Amygdala (tissue), 56 donors: Measurements from ENCODE around the gene CSGALNACT2.
"Not testable (repeated sequence)": the region's sequence is repeated elsewhere in the genome, so short reads cannot be mapped to it uniquely, and the experiment has no call there.

Experiments
- DNase-seq, 56 donors: peaks; one replicate each; lab custom pipeline; 2025; lab: John Stamatoyannopoulos, UW

The CSGALNACT2 gene

DNA sequence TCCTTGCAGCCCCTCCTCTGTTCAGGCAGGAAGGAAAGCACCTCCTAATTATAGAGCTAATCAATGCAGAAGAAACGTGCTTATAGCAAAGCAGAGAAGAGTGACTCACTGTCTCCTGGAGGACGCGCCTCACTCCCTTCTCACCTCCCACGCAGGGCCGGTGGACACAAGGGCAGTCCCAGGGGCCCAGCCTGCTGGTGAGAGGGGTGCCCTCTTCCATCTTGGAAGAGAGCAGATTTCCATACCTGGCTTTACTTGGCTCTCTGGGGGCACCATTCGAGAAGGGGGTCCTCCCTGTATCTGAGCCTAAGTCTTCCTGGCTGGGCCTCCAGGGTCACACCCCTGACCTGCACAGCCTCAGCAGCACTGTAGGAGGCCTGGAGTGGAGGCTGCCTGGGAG lies 72.8 kb downstream of the CSGALNACT2 start:
- no peak for DNase-seq

DNA sequence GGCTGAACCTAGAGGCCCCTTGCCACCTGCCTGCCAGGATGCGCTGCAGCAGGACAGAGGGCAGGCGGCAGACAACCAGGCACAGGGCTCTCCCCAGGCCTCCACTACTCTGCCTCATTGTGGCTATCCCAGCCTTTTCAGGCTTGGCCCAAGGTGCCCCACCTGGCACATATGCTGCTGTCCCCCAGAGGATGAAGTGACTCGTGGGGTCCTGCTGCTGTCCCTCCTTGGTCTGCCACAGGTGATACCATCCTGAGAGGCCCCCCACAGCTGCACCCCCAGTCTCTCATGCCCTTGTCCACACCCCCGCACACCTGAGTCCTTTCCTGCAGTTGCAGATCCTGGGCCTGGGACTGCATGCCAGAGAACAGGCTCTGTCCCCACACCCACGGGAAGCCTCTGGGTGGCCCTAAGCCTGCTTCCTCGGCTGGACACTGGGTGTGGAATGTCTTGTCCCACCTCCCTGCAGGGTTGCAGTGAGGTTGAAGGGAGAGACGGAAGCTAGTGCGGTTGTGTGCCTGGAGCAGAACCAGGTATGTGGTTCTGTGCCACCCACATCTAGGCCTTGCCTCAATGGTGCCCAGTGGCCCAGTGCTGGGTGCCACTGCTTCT lies 73.3 kb downstream of the CSGALNACT2 start:
- no peak for DNase-seq

DNA sequence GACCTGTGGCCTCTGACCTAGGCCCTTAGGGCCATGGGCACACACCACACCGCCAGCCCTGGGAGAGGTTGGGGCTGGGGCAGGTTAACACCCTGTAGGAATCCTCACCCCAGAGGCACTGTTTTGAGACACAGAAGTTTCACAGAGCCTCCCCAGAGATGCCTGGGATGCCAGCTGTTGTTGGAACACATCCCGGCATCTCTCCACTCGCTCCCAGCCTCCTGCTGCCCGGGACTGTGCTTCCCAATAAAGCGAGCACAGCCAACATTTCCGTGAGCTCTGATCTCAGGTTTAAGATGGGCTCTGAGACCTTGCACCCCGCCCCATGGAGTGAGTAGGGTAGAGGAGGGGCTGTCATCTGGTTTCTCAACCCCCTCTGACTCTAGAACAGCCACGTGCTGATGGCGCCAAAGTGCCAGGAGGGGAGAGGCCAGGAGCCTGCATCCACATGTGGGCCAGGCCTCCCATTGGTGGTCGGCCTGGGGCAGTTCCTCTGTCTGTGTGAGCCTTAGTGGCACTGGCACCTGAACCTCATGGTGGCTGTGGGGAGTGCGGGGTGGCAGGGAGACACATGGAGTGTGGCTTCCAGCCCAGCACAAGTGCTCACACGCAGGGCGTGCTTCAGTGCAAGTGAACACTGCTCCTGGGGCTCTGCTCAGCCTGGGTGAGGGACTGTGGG lies 73.9 kb downstream of the CSGALNACT2 start:
- DNase-seq, result peak in 3 of 56 donors; percentile 28 to 32 (median 29)

DNA sequence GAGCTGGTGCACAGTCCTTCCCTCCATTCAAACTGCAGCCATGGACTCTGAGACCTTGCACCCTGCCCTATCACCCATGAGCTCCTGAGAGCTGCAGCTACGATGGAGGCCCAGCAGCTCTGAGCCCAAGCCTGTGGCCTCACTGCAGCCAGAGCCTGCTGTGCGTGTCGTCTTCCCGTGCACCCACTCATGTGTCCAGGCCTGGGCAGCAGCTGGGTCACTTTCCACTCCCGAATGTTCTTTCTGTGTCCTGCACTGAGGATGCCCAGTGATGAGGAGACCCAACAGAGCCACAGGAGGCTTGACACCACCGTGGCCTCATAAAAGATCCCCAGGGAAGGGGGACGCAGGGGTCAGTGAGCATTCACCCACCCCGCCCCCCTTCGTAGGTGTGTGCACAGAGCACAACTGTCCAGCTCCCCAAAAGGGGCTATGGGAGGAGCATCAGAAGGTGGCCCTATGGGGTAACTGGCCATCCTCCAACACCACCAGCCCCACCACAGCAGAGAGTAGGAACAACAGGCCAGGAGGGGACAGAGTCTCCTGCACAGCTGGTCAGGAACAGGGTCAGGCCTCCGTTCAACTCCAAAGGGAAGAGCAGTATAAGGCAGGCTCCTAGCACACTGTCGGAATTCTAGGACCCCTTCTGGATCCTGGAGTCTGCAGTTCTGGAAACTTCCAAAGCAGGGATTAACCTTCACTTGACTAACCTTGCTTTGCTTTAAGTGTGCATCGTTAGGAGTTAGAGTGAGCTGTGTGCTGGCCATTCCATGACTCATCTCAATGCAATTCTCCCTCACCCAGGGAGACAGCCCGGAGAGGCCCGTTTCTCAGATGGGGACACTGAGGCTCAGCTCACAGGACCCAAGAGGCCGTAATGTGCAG lies 76.1 kb downstream of the CSGALNACT2 start:
- no peak for DNase-seq

DNA sequence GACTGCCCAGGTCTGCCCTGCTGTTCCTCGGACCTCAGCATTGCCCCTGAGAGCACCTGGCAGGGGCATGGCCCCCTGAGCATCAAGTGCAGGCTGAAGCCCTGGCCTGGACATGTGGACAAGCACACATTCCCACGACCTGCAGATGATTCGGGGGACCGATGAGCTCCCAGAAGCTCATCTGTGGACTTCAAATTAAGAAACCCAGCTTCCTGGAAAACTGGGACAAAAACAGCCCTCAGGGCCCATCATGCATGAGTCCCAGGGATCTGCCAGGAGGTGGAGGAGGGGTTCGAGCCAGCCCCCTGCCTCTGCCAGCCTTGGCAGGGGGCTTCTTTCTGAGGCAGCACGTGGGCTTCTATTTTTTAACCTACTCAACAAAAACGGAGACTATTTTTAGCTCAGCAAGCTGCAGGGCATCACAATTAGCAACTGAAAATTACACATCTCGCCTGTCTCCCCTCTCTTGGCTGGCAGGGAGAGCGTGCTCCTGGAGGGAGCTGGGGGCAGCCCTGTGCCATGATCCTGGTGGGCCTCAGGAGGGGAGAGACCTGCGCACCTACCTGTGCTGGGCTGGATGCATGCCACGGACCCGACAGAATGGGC lies 76.8 kb downstream of the CSGALNACT2 start:
- peak in 20 of 56 donors; percentile 17 to 76 (median 42) for DNase-seq

DNA sequence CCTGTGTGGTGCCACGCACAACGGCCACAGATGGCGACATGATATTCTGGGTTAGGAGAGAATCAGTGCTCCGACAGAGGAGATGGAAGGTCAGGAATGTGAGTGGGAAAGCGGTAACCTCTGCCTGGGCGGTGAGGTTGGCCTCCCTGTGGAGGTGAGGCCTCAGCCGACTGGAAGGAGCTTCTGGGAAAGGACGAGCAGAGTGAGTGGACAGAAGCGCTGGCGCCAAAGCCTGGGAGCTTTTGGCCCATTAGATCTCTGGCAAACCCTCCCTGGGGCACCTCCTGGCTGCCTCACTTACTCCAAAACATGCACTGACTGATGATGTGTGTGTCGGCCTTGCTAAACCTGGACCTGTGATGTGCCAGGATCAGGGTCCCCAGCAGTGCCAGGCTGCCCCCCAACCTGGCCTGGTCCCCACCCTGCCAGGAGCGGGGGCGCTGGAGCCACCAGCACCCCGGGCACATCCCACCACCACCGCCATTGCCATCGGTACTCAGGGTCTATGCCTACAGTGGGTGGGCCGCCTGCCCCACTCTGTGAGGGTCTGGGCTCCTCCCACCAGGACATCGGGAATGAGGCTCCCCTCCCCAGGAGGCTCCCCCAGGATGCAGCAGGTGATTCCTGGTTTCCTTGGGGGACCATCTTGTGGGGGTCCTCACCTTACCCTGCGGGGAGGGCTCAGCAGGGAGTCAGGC lies 77.7 kb downstream of the CSGALNACT2 start:
- DNase-seq, result peak in 7 of 56 donors; percentile 18 to 63 (median 27)

DNA sequence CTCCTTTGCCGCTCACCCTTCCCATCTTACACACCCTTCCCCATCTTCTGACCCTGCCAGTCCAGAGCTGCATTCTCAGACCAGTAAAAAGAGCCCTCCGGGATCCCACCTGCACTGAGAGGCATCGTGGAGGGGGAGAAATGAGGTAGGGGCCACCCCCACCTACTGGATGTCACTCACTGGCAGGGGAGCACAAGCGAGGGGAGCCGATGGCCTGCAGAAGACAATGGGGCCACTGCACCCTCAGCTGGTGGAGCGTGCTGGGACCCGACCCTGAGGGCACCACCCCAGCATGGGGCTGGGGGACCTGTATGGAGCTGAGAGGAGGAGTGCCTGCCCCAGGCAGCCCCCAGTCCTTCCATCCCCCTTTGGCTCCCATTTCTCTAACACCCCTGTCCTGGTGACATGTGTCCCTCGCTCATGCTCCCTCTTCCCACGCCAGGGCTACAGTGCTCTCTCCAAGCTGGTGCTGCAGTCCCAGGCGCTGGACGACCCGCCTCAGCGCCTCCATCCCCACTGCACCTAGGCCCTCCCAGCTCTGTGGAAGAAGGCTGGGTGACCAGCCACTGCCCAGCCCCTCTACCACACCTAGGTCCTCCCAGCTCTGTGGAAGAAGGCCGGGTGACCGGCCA lies 78.8 kb downstream of the CSGALNACT2 start:
- DNase-seq, result no peak

DNA sequence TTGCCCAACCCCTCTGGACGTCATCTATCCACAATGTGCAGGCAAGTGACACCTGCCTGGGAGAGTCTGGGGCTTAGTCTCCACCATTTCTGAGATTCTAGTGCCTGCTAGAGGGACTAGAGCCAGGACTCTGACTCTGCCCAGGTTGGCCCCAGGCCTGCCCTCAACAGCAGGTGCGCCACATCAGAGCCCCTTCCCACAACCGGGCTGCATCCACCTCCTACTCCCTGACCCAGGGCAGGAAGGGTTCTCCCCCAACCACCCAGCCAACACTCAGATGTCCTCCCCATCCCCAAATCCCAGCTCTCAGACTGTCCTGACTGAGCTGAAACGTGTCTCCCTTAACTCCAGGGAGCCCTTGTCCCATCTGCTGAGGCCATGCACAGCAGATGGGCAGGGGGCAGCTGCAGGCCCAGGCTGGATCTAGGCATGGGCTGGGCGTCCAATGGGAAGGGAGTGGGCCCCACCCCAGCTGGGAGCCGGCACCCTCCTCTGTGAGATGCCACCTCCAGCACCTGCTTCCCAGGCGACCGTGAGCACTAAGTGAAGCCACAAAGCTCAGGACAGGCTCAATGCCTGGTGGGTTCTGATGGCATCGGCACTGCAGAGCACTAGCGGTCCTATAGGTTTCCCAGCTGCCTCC lies 79.4 kb downstream of the CSGALNACT2 start:
- no peak for DNase-seq

DNA sequence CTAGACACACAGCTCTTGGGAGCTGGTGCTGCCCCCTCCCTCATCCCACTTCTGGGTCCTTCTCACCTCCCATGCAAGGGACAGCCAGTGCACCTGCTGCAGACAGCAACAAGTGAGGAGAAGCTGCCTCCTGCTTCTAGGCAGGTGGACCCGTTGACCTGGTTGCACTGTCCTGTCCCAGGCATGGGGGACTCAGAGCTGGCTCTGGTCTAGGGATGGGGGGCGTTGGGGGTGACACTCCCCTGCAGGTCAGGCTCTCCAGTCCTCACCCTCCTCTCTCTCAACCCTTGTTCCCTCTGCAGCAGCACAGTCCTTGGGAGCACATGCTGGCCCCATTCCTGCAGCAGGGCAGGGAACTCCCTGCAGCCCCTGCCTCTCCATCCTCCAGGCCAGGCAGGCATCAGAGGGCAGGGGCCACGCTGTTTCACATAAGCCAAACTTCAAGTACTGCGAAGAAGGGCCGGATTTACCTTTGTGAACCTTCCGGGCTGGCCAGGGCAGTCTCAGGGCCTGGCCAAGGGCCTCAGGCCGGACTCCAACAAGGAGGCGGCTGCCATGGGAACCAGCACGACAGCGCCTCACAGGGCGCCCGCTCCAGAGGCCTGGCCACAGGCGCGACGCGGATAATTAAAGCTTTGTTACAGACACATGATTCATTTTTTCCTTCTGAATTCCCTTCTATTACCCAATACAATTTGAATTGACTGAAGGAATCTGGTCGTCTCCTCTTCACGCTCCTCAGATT lies 80.1 kb downstream of the CSGALNACT2 start:
- peak in 36 of 56 donors; percentile 23 to 82 (median 52) for DNase-seq

DNA sequence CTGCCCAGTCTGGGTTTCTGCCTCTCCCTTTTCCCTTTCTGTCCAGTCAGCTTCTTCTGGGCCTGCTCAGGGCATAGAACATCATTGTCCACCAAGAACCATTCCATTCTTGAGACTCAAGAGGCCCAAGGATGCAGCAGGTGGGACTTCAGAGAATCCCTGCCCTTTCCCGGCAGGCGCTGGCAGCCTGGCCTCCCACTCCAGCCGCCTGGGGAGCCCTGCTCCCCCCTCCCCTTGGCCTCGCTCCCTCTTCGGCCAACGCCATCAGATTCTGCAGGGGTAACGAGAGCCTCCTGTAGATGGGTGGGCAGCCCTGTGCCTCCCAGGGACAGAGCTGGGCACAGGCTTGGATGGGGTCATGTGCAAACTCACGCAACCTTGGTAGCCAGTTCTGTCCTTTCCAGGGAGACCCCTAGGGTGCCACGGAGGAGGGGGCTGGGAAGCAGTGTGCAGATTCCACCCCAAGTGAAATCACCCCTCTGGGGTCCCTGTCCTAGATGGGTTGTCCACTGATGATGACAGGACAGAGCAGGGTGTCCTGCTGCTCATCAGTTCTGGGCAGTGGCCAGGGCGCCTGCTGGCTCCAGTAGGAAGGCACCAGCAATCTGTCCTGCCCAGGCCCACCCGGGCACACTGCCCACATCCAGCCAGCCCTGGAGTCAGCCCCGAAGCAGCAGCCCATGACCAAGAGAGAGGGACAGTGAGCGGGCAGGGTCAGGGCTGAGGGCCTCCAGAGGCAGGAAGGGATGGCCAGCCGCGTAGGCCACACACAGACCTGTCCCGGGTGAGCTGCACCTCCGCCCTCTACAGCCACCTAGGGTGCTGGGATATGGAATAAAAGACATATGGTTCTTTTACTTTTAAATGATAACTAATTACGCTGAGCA lies 80.9 kb downstream of the CSGALNACT2 start:
- DNase-seq, result peak in 2 of 56 donors; percentile 65 to 70

DNA sequence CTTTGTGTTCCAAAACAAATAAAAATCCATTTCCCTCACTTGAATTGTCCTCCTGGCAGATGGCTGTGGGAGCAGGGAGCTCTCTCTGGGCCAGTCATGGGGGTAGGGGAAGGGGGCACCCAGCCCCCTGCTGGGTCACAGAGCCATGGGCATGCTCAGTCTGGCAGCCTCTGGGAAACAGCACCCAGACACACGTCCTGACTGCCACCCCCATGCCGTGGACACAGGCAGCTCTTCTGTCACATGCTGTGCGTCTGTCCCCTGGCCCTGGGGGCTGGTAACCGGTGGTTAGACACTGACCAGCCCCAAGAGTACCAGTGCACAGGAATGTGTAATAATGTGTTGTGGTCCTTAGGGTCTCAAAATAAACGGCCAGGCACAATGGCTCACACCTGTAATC lies 81.6 kb downstream of the CSGALNACT2 start:
- DNase-seq, result no peak

DNA sequence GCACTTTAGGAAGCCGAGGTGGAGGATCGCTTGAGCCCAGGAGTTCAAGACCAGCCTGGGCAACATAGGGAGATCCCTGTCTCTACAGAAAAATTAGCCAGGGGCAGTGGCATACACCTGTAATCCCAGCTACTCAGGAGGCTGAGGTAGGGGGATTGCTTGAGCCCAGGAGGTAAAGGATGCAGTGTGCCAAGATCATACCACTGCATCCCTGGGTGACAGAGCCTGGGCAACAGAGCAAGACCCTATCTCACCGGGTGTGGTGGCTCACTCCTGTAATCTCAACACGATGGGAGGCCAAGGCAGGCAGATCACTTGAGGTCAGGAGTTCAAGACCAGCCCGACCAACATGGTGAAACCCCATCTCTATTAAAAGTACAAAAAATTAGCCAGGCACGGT lies 82.0 kb downstream of the CSGALNACT2 start:
- DNase-seq, result not testable (repeated sequence)

DNA sequence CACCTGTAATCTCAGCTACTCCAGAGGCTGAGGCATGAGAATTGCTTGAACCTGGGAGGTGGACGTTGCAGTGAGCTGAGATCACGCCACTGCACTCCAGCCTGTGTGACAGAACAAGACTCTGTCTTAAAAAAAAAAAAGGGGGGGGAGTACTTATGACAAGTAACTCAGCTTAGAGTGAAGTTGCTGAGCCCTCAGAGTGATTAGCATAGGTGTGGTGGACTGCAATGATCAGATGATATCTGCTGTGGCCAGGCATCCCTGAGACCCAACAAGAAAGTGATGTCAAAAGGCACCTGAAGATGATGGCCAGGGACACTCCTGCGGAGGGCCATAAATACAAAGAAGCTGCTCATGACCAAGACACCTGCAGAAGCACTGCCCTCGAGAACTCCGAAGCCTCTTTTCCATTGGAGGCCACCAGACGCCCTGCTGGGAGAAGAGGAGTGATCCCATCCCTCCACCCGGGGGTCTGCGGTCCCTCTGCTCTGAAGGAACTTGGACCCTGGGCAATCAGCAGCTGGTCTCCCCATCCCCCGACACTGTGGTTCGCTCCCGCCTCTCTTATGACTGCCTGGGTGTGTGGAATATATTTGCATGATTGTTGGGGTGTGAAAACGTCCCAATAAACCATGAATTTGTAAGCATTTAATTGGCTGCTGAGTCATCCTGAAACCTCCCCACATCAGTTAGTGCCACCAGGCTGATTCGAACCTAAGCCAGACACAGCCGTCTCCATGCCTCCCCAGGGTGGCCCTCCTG lies 82.6 kb downstream of the CSGALNACT2 start:
- DNase-seq, result no peak

DNA sequence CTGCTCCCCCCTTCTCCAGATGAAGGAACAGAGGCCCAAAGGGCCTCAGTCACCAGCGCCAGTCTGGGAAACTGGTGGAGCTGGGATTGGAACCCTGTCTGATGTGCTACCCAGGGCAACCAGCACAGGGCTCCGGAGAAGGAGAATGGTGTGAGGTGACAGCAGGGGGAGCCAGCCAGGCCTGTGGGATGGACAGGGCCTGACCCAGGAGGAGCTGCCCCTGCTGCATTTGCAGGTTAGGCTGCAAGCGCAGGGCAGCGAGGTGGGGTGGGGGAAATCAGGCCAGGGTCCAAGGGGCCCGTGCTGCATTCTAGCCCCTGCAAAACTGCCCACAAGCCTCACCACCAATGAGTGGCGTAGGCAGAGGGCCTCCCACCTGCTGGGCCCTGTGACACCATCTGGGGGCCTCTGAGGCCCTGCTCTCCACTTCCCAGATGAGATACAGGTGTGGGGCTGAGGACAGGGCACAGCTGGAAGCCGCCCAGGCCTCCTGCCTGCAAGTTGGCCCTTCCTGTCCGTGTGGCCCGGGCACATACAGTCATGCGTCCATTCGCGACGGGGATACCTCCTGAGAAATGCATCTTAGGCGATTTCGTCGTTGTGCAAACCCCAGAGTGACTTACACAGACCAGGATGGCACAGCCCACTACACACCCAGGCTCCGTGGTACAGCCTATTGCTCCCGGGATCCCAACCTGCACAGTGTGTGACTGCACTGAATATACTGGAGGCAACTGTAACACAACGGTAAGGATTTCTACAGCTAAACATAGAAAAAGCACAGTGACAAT lies 83.4 kb downstream of the CSGALNACT2 start:
- DNase-seq, result no peak

DNA sequence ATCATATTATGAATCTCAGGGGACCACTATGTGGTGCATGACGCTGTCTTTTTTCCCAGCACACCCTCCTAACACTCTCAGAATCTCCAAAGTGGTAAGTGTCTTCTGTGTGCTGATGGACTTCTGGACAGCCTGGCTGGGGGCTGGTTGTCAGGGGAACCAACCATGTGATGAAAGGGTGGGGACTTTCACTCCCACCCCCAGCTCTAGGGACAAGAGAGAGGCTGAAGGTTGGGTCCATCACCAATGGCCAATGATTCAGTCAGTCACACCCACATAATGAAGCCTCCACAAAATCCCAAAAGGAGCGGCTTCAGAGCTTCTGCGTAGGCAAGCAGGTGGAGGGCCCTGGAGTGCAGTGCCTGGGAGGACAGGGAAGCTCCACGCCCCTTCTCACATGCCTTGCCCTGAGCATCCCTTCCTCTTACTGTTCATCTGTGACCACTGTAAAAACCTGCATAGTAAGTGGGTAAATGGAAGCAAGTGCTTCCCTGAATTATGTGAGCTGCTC lies 84.0 kb downstream of the CSGALNACT2 start:
- DNase-seq, result peak in 1 of 56 donors; percentile 30

DNA sequence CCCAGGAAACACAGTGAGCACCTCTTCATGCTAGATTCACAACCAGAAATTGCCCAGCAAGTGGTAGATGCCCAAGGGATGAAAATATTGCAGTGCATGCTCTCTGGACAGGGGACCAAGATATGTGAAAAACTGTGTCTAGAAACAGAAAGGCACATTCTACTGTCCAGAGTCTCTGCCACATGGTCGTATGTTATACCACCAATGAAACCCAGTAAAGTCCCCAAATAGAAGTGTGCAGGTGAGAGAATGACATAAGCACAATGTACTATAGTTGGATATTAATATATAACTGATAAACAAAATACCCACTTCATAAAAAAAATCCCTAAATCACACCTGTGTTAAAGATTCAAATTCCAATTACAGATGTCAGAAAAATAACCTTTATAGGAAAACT lies 84.8 kb downstream of the CSGALNACT2 start:
- DNase-seq, result no peak
